HepG2 (cell line): ENCODE results near the gene NATD1. TPM values are rescaled to one million over a fixed set of nuclear protein-coding genes. Genes with fewer than 3 reads are reported as not detected.

ENCODE experiments used
- IKZF5 ChIP-seq: IDR thresholded peaks from 2 replicates; pipeline ENCODE4 v1.6.1; 2018; ENCODE audit warnings: missing genetic modification reagents, mild to moderate bottlenecking, missing compliant biosample characterization
- NBN ChIP-seq: fragments of 450-650 bp; conservative IDR thresholded peaks from 2 replicates; pipeline ENCODE4 v1.6.1; 2017
- PAX8 ChIP-seq: sonication (generic); formaldehyde crosslinking; IDR thresholded peaks from 2 replicates; pipeline ENCODE4 v1.8.0; 2022; ENCODE audit warnings: mild to moderate bottlenecking, missing genetic modification reagents, borderline replicate concordance
- PHF8 ChIP-seq: sonication (generic); formaldehyde crosslinking; IDR thresholded peaks from 2 replicates; pipeline ENCODE4 v1.5.0; 2020; ENCODE audit warnings: missing genetic modification reagents
- RERE ChIP-seq: IDR thresholded peaks from 2 replicates; pipeline ENCODE4 v1.6.1; 2016; ENCODE audit warnings: low read depth, missing genetic modification reagents, missing compliant biosample characterization
- SIN3A ChIP-seq: IDR thresholded peaks from 2 replicates; pipeline ENCODE4 v1.6.1; 2011; ENCODE audit warnings: low read depth, mild to moderate bottlenecking, control low read depth, low read length, borderline replicate concordance
- SPEN ChIP-seq: sonication (generic); formaldehyde crosslinking; IDR thresholded peaks from 2 replicates; pipeline ENCODE4 v1.5.1; 2020; ENCODE audit warnings: low read depth, mild to moderate bottlenecking, missing genetic modification reagents
- TCF7 ChIP-seq: sonication (generic); IDR thresholded peaks from 2 replicates; pipeline ENCODE4 v1.6.1; 2016; ENCODE audit warnings: antibody characterized with exemption, low read depth
- YY1 ChIP-seq: IDR thresholded peaks from 2 replicates; pipeline ENCODE4 v1.6.1; 2011; ENCODE audit warnings: low read length, low read depth, moderate library complexity, mild to moderate bottlenecking; ENCODE audit not compliant: insufficient read depth, insufficient replicate concordance
- ZKSCAN1 ChIP-seq: fragments of 150-350 bp; IDR thresholded peaks from 2 replicates; pipeline ENCODE4 v1.6.1; 2014; ENCODE audit warnings: low read length
- ZNF367 ChIP-seq: sonication (generic); formaldehyde crosslinking; IDR thresholded peaks from 2 replicates; pipeline ENCODE4 v1.4.0; 2020; ENCODE audit warnings: missing genetic modification reagents, borderline replicate concordance
- ZNF468 ChIP-seq: sonication (generic); formaldehyde crosslinking; IDR thresholded peaks from 2 replicates; pipeline ENCODE4 v1.8.0; 2022; ENCODE audit warnings: mild to moderate bottlenecking, moderate library complexity, missing genetic modification reagents
- ZNF572 ChIP-seq: sonication (generic); formaldehyde crosslinking; IDR thresholded peaks from 2 replicates; pipeline ENCODE4 v1.5.1; 2020; ENCODE audit warnings: mild to moderate bottlenecking, missing genetic modification reagents
- ZNF672 ChIP-seq: sonication (generic); formaldehyde crosslinking; IDR thresholded peaks from 2 replicates; pipeline ENCODE4 v1.8.1; 2022; ENCODE audit warnings: missing genetic modification reagents
- ZNF710 ChIP-seq: sonication (generic); formaldehyde crosslinking; IDR thresholded peaks from 2 replicates; pipeline ENCODE4 v1.5.0; 2020; ENCODE audit warnings: mild to moderate bottlenecking, missing genetic modification reagents, borderline replicate concordance
- ZNF816 ChIP-seq: sonication (generic); formaldehyde crosslinking; IDR thresholded peaks from 2 replicates; pipeline ENCODE4 v1.8.0; 2022; ENCODE audit warnings: missing genetic modification reagents, mild to moderate bottlenecking, borderline replicate concordance
- ZNF891 ChIP-seq: sonication (generic); formaldehyde crosslinking; IDR thresholded peaks from 2 replicates; pipeline ENCODE4 v1.5.0; 2020; ENCODE audit warnings: mild to moderate bottlenecking, missing genetic modification reagents
- ZSCAN21 ChIP-seq: sonication (generic); formaldehyde crosslinking; IDR thresholded peaks from 2 replicates; pipeline ENCODE4 v1.8.0; 2022; ENCODE audit warnings: mild to moderate bottlenecking, missing genetic modification reagents, moderate library complexity, borderline replicate concordance
- polyA plus RNA-seq, 8 experiments: library from polyadenylated mRNA; depleted of rRNA in 3 of 8; stranded (reverse) in 7 of 8; unstranded in 1 of 8; fragments of >200 nt; fragmentation: Illumina TruSeq in 4 of 8; extraction: Trizol in 4 of 8; gene quantifications; 2 replicates each; pipeline versions ENCODE4 v1.2.1 to v1.2.3, GENCODE V29; 2011 to 2016; ENCODE audit warnings: low read depth in 4 of 8, missing spikeins in 1 of 8, mixed read lengths in 1 of 8; ENCODE audit not compliant: insufficient read depth in 1 of 8
- total RNA-seq, 5 experiments: library from RNA; depleted of rRNA; stranded (reverse); fragments of >200 nt; fragmentation: Illumina TruSeq; extraction: Trizol; gene quantifications; 2 replicates each; pipeline ENCODE4 v1.2.3, GENCODE V29; 2016; ENCODE audit warnings: low read depth in 1 of 5

The NATD1 gene
- total and polyA plus RNA-seq, 2 of the 13 experiments (the other 11 are each of a cell fraction or from before 2014, with no cell fraction given), result 0.31 to 2.3 TPM

GRCh38 chr17:21286066-21286770, 33.0 kb upstream of the NATD1 start (continued):
- TF ChIP-seq RERE (CRISPR knock-in tag) (no peak), ZSCAN21 (CRISPR knock-in tag) (no peak), ZNF891 (no peak), TCF7 (no peak), ZNF468 (CRISPR knock-in tag) (no peak), ZNF816 (no peak; the same call in 1 of the 2 replicates), ZNF710 (CRISPR knock-in tag) (peak; percentile 84; the same call in 1 of the 2 replicates), YY1 (peak; percentile 64), PAX8 (CRISPR knock-in tag) (no peak), ZKSCAN1 (no peak), NBN (no peak), ZNF572 (peak; percentile 73; the same call in 1 of the 2 replicates), ZNF367 (CRISPR knock-in tag) (no peak), ZNF672 (CRISPR knock-in tag) (no peak), SPEN (CRISPR knock-in tag) (peak; percentile 84; the same call in 1 of the 2 replicates), SIN3A (peak; percentile 97; the same call in 1 of the 2 replicates), PHF8 (peak; percentile 66; the same call in 1 of the 2 replicates), IKZF5 (CRISPR knock-in tag) (peak; percentile 44; the same call in 1 of the 2 replicates)
